Measurements from ENCODE around the gene BEND6.
"Not testable (repeated sequence)": the region's sequence is repeated elsewhere in the genome, so short reads cannot be mapped to it uniquely, and the experiment has no call there.

BEND6 gene

GRCh38 chr6:57026001-57026400 lies 71.1 kb downstream of the BEND6 start:
- no peak for DNase-seq (ENCODE audit: low read depth in 3 of 3, low spot score in 1 of 3)

DNA sequence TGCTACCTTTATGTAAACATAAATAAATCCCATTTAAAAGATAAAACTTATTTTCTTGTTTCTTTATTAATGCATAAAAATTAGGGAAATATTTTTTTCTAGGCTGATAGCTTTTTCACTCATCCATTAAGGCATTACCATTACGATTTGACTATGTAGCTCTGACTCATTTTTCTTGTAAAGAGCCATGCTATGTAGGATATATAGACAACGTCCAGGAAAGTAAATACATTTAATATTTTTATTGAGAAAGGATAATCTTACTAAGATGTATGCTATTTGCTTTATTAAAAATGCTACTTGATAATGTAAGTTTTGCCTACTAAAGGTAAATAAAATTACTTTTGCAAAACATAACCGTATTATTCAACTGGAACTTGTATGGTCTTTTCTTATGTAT lies 72.4 kb downstream of the BEND6 start:
- no peak for DNase-seq (ENCODE audit: low read depth in 3 of 3, low spot score in 1 of 3)

DNA sequence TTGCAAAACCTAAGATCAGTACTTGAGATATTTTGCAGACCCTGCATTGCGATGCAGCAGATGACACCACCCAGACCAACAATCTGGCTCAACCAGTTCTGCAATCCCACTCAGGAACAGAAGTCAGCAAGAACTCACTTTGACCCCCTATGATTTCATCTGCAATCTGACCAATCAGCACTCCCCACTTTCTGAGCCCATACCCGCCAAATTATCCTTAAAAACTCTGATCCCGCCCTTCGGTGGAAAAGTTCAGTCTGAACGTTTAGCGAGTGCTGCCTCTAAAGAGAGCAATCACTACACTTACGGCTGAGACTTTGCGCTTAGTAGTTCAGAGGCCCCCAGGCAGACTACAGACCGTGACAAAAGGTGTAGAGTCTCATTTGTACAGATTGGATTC lies 74.3 kb downstream of the BEND6 start:
- DNase-seq (ENCODE audit: low read depth in 3 of 3, low spot score in 1 of 3), result no peak

- DNase-seq (ENCODE audit: low read depth in 3 of 3, low spot score in 1 of 3), result no peak
Observed at GRCh38 chr6:57033228-57033627, 78.3 kb downstream of the BEND6 start.

GRCh38 chr6:57035549-57035948 lies 80.6 kb downstream of the BEND6 start:
- no peak for DNase-seq (ENCODE audit: low read depth in 3 of 3, low spot score in 1 of 3)

- no peak for DNase-seq (ENCODE audit: low read depth in 3 of 3, low spot score in 1 of 3)
Observed at GRCh38 chr6:57038906-57039305, 84.0 kb downstream of the BEND6 start.

DNA sequence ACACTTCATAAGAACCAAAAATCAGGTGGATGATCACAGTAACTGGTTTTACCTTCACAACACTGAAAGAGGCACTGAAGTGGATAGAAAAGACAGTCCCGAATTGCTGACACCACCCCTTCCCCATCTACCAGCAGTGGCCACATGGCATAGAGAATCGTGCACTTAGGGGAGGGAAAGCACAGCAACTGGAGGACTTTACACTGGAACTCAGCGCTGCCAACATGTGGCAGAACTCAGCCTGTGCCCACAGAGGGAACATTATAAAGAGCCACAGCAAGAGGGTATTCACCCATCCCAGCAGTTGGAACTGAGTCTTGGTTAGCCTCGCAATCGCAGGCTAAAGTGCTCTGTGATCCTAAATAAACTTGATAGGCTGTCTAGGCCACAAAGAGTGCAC lies 85.1 kb downstream of the BEND6 start:
- no peak for DNase-seq (ENCODE audit: low read depth in 3 of 3, low spot score in 1 of 3)

GRCh38 chr6:57044061-57044460 lies 89.2 kb downstream of the BEND6 start:
- DNase-seq (ENCODE audit: low read depth in 3 of 3, low spot score in 1 of 3), result not testable (repeated sequence)

- no peak for DNase-seq (ENCODE audit: low read depth in 3 of 3, low spot score in 1 of 3)
Observed at GRCh38 chr6:57044568-57044967, 89.7 kb downstream of the BEND6 start.

GRCh38 chr6:57046332-57047256 lies 91.7 kb downstream of the BEND6 start, which contains the start of gene KIAA1586:
TSS of gene KIAA1586 (plus strand) at chr6:57046693. CDS start at chr6:57046756, 63 bp downstream.
- DNase-seq (ENCODE audit: low read depth in 3 of 3, low spot score in 1 of 3), result peak; percentile 28 to 62 (median 42)

DNA sequence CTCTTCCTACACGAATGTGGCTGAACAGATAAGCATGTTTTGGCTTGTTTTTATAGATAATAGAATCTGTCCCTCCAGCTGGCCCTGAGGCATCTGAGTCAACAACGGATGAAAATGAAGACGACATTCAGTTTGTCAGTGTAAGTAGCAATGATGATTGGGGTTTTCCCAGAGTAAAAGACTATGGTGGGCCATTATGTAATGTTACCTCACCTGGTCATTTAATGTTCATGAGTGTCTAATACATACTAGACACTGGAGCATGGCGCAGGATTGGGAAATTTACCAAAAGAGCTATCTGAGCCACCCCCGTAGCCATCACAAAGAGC lies 92.3 kb downstream of the BEND6 start:
- not testable (repeated sequence) for DNase-seq (ENCODE audit: low read depth in 3 of 3, low spot score in 1 of 3)

GRCh38 chr6:57047859-57048258 lies 93.0 kb downstream of the BEND6 start:
- not testable (repeated sequence) for DNase-seq (ENCODE audit: low read depth in 3 of 3, low spot score in 1 of 3)

DNA sequence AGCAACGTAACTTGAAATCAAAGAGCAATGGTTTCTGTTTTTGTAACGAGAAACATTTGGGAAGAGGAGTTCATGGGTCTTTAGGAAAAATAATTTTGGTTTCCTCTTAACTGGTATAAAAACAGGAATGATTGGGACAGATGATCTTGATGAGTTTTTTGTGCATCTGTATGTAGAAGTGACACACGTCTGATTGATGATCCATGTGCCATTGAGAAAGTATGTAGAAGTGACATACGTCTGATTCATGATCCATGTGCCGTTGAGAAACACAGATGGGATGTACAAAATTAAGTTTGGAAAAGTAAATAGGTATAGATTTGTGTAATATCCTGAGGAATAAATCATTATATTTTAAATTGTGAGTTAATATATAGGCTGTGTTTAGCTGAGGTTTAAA lies 93.7 kb downstream of the BEND6 start:
- DNase-seq (ENCODE audit: low read depth in 3 of 3, low spot score in 1 of 3), result no peak

DNA sequence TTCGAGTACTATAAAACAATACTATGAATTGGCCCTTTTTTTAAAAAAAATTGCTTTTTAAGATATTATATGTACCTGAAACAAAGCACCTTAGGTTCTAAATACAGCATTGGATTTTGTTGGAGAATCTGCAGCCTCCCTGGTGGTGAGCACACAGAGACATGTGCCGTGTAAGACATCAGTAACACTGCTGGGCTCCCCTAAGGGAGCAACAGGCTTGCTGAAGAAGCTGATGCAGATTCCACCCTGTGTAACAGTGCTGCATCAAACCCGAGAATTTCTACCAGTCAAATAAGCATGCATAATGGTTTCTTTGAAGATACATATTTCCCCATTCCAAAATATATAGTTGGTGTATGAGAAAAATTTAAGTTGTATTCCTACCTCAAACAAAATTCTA lies 108.9 kb downstream of the BEND6 start:
- no peak for DNase-seq (ENCODE audit: low read depth in 3 of 3, low spot score in 1 of 3)

- DNase-seq (ENCODE audit: low read depth in 3 of 3, low spot score in 1 of 3), result no peak
Observed at GRCh38 chr6:57064809-57065208, 109.9 kb downstream of the BEND6 start.

DNA sequence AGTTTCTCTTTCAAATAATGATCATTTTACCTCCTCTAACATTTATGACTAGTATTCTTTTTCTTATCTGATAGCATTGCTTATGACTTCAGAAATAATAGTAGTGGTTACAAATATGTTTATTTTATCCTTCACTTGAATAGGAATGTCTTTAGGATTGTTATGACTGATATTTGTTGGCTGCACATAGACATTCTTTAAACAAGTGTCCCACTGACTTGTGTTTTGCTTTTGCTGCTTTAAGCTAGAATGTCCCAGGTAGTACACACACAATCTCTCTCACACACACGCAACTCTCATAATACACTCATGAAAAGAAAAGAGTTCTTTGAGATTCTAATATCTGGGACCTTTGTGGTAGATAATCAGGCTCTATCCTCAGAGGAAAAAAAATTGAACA lies 113.2 kb downstream of the BEND6 start:
- no peak for DNase-seq (ENCODE audit: low read depth in 3 of 3, low spot score in 1 of 3)

GRCh38 chr6:57069228-57069627 lies 114.3 kb downstream of the BEND6 start:
- DNase-seq (ENCODE audit: low read depth in 3 of 3, low spot score in 1 of 3), result no peak

DNA sequence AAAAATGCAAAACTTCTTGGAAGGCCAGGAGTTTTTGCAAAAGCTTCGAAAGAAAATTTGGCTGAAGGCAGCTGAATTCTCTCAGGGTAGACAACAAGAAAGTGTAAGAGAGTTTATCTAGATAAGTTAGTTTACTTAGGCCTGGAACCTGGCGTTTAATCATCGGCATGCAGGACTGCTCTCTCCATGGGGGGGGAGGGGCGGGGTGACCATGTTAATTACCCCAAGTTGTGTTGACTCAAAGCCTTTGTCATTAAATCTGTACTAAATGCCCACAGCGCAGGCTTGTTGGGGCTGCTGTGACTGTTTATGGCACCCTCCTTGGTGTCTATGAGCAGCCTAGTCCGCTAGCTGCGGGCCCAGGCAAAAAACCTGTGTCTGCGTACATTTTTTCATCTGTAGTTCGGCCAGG lies 115.0 kb downstream of the BEND6 start:
- no peak for DNase-seq (ENCODE audit: low read depth in 3 of 3, low spot score in 1 of 3)

DNA sequence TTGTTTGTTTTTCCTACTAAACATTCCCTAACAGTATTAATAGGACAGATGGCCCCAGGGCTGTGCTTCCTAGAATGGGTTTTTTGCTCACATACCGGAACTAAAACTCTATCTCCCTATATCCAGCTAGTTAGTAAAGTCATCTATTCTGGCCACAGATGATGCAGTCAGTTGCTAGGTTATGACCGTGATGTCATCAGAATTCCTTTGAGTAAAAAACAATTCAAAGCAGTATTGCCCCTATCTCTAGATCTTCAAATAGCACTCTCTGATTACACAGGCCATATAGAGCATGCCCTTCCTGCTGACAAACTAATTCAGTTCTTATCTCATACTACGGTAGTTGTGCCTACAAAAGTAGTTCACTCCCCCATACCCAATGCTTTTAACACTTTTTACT lies 117.2 kb downstream of the BEND6 start:
- DNase-seq (ENCODE audit: low read depth in 3 of 3, low spot score in 1 of 3), result no peak

DNA sequence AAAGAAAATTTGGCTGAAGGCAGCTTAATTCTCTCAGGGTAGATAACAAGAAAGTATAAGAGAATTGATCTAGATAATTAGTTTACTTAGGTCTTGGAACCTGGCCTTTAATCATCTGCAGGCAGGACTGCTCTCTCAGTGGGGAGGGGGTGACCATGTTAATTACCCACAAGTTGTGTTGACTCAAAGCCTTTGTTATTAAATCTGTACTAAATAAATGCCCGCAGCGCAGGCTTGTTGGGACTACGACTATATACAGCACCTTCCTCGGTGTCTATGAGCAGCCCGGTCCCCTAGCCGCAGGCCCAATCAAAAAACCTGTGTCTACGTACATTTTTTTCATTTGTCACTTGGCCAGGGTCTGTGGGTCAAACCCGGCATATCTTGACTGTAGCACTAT lies 119.5 kb downstream of the BEND6 start:
- no peak for DNase-seq (ENCODE audit: low read depth in 3 of 3, low spot score in 1 of 3)

DNA sequence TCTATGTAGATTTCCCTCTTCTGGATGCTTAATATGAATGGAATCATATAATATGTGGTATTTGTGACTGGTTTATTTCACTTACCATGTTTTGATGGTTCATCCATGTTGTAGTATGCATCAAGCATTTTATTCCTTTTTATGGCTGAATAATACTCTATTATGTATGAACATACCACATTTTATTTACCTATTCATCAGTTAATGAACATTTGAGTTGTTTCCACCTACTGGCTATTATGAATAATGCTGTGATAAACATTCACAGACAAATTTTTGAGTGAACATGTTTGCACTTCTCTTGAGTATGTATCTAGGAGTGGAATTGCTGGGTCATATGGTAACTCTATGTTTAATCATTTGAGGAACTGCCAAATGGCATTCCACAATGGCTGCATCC lies 120.2 kb downstream of the BEND6 start:
- DNase-seq (ENCODE audit: low read depth in 3 of 3, low spot score in 1 of 3), result no peak
